Uterus (tissue), 2 donors: ENCODE measurements around the gene NPIPB6.

Experiments used
- POLR2A ChIP-seq, 2 donors: fragments of 450-650 bp; IDR thresholded peaks; one replicate each; pipeline ENCODE4 v1.6.1; 2016; ENCODE audit warnings: antibody characterized with exemption in 2 of 2, mild to moderate bottlenecking in 1 of 2, moderate library complexity in 1 of 2
- TF ChIP-seq, protein P1 (sequence below), 4 experiments: fragments of 200-600 bp in 2 of 4; fragments of 450-650 bp in 2 of 4; sonication (generic) in 2 of 4; IDR thresholded peaks; one replicate each; pipeline ENCODE4 v1.5.1; 2016 to 2019; ENCODE audit warnings: antibody characterized with exemption in 4 of 4, mild to moderate bottlenecking in 2 of 4, moderate library complexity in 1 of 4

DNA sequence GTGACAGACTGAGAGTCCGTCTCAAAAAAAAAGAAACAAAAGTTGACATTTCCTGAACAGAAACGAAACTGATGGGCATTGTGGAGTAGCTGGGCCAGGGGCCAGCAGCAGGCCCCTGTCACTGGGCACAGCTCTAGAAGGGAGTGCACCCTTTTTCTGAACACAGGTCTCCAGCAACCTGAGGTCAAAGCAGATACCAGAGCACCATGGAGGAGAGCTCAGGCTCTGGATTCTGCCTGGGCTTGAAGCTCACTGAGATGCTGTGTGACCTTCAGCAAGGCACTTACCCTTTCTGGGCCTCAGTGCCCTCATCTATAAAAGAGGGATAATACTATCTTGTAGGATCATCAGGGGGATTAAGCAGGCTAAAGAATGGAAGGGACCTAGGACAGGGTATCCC is 66.0 kb downstream of the NPIPB6 start:
- TF ChIP-seq, protein P1, sequence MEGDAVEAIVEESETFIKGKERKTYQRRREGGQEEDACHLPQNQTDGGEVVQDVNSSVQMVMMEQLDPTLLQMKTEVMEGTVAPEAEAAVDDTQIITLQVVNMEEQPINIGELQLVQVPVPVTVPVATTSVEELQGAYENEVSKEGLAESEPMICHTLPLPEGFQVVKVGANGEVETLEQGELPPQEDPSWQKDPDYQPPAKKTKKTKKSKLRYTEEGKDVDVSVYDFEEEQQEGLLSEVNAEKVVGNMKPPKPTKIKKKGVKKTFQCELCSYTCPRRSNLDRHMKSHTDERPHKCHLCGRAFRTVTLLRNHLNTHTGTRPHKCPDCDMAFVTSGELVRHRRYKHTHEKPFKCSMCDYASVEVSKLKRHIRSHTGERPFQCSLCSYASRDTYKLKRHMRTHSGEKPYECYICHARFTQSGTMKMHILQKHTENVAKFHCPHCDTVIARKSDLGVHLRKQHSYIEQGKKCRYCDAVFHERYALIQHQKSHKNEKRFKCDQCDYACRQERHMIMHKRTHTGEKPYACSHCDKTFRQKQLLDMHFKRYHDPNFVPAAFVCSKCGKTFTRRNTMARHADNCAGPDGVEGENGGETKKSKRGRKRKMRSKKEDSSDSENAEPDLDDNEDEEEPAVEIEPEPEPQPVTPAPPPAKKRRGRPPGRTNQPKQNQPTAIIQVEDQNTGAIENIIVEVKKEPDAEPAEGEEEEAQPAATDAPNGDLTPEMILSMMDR (IDR thresholded peaks at IDR 0.05) = no peak
- TF ChIP-seq POLR2A (IDR thresholded peaks at IDR 0.05) = no peak
